HG03521 (cell line): ENCODE results near the gene ENO1.
"Not testable (repeated sequence)": the region's sequence is repeated elsewhere in the genome, so short reads cannot be mapped to it uniquely, and the experiment has no call there.

ENCODE experiments used
- ATAC-seq: cut with Tn5 transposase; IDR thresholded peaks from one replicate; pipeline ENCODE4 v1.9.1; 2021; ENCODE audit warnings: mild to moderate bottlenecking, moderate library complexity; ENCODE audit not compliant: unreplicated experiment

ENO1 gene

GRCh38 chr1:8878448-8878697, at the start of gene ENO1:
Gene ENO1, minus strand, starts transcription at chr1:8878686. Its CDS starts 3,778 bp downstream, at chr1:8874908.
- ATAC-seq = no peak

DNA sequence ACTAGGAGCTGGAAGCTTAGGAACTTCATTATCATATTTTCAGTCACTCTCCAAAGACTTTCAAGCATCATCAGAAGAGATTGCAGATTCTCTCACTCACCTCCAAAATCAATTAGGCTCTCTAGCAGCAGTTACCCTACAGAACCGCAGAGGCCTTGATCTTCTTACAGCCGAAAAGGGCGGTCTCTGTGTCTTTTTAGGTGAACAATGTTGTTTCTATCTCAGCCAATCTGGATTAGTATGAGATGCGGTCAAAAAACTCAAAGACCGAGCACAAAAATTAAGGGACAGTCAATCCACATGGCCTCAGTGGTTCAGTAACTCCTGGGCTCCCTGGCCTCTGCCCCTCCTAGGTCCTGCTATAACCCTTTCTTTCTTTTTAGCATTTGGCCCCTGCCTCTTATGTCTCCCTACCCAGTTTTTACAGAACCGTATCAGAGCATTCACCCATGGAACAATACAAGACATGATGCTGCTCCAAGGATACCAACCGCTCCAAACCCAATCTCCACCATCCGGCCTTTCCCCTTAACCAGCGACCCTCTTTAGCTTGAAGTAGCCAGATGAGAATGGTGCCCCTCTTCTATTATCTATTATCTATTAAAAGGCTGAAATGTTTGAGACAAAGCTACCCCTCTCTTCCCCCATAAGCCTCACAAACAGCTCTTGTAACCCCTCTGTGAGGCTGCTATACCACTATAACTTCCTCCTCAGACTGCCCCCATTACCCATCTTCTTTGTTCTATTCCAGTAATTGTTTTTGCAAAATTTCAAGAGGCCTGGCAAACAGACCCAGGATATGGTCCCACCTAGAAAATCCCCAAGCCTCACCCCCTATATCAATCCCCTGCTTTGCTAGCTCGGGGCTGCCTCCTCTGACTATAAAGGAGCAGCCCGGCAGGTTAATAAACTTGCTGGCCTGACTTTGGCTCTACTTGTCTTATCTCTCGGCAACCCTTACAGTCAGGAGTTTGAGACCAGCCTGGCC, 48.5 kb upstream of the ENO1 start:
- no peak for ATAC-seq

GRCh38 chr1:8925960-8926359, 47.5 kb upstream of the ENO1 start:
- ATAC-seq = no peak

DNA sequence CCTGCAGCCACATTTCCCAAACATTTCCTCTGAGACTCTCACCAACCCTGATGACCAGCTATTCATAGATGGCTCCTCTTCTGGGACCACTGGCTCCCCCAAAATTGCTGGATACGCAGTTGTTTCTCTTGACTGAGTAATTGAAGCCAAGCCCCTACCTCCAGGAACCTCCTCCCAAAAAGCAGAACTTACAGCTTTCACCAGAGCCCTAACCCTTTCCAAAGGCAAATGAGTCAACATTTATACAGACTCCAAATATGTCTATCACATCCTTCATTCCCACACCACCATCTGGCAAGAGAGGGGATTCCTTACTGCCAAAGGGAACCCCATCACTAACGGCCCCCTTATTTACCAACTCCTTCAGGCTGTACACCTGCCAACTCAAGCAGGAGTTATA, 46.9 kb upstream of the ENO1 start:
- ATAC-seq = no peak

DNA sequence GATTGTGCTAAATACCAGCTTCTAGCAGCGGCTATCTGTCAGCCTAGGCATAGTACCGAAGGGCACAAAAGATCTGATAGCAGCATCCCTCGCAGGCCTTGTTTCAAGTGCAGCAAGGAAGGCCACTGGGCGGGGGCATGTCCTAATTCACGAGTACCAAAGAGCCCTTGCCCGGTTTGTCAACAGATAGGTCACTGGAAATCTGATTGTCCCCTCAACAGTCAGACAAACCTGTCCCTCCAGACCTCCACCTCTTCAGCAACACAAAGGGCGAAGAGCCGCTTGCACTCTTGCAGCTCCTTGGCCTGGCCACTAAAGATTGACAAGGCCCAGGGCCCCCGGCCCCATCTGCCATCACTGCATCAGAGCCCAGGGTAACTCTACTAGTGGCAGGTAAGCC, 44.5 kb upstream of the ENO1 start:
- ATAC-seq = no peak

DNA sequence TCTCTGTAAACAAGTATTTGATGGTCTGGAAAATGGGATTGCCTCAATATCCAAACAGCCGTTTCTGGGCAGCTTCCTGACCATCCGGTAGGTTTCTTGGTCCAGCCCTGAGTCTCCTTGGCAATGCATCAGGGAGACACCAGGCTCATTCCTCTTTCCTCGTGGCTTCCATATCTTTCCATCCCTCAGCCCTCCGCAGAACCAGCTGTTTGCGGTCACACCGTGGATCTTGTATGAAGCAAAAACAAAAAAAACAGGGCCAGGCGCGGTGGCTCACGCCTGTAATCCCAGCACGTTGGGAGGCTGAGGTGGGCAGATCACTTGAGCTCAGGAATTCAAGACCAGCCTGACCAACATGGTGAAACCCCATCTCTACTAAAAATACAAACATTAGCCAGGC, 39.0 kb upstream of the ENO1 start:
- not testable (repeated sequence) for ATAC-seq

GRCh38 chr1:8915446-8915845, 37.0 kb upstream of the ENO1 start:
- ATAC-seq = no peak

- ATAC-seq = no peak
These were observed 36.0 kb upstream of the ENO1 start for GRCh38 chr1:8914466-8914865.

DNA sequence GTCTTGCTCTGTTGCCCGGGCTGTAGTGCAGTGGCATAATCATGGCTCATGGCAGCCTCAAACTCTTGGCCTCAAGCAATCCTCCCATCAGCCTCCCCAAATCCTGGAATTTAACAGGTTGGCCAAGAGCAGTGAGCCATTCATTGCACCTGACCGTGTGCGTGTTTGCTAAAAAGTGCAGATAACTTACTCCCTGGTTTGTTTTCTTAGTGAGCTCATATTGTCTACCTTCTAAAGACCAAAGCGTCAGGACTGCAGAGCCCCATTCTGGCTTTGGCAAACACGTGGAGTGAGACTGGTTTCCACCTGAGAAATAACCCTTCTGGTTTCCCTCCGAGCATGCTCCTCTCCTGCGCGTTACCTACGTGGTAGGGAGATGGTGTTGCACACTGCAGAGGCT, 35.0 kb upstream of the ENO1 start:
- no peak for ATAC-seq

- no peak for ATAC-seq
These were observed 33.2 kb upstream of the ENO1 start for GRCh38 chr1:8911416-8912309.

DNA sequence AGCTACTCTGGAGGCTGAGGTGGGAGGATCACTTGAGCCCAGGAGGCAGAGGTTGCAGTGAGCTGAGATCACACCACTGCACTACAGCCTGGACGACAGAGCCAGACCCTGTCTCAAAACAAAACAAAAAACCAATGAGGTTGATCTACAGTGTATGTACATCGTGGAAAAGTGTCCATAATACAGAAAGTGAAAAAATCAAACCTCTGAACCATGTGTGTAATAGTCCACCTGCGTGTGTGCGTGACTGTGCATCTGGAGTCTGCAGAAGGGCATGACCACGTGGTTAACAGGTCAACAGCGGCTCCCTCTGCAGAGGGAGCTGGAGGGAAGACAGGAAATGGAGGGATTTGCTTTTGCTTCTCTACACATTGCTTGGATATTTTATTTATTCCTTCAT, 32.4 kb upstream of the ENO1 start:
- ATAC-seq = no peak

GRCh38 chr1:8910331-8910730, 31.8 kb upstream of the ENO1 start:
- ATAC-seq = no peak

DNA sequence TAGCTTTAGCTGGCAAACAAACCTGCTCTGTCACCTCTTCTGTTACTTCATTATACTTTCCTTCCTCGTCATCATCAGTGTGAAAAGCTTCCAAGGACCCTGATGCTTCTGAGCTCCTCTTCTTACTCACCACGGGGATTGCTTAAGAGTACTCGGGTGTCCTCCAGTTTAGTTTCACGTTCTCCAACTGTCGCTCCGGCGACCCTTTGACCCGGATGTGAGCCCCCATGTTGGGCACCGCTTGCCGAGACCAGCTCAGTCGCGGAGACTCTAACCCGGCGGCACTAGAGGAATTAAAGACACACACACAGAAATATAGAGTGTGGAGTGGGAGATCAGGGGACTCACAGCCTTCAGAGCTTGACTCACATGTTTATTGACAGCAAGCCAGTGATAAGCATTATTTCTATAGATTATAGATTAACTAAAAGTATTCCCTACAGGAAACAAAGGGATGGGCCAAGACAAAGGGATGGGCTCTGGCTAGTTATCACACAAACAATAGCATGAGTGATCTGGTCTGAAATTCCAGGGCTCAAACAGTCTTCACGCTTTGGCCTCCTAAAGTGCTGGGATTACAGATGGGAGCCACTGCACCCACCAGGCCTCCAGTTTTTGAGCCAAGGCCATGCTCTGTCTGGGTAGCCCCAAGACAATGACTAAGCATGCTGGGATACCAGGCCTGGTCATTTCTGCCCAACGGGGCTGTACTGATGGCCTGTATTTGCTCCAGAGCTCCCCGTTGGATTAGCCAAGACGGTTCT, 30.1 kb upstream of the ENO1 start:
- no peak for ATAC-seq

GRCh38 chr1:8905582-8906191, 27.2 kb upstream of the ENO1 start:
- no peak for ATAC-seq

GRCh38 chr1:8903908-8904650, 25.6 kb upstream of the ENO1 start:
- ATAC-seq = no peak

GRCh38 chr1:8903410-8903809, 24.9 kb upstream of the ENO1 start:
- ATAC-seq = no peak

- ATAC-seq = no peak
These were observed 24.3 kb upstream of the ENO1 start for GRCh38 chr1:8902765-8903164.

DNA sequence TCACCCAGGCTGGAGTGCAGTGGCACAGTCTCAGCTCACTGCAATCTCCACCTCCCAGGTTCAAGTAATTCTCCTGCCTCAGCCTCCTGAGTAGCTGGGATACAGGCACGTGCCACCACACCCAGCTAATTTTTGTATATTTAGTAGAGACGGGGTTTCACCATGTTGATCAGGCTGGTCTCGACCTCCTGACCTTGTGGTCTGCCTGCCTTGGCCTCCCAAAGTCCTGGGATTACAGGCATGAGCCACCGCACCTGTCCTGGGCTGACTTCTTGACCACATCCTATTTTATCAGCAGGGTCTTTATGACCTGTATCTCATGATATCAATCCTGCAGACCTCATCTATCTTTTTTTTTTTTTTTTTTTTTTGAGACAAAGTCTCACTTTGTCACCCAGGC, 22.2 kb upstream of the ENO1 start:
- ATAC-seq = not testable (repeated sequence)

GRCh38 chr1:8899046-8899445, 20.6 kb upstream of the ENO1 start:
- no peak for ATAC-seq

GRCh38 chr1:8898418-8898817, 19.9 kb upstream of the ENO1 start:
- ATAC-seq = not testable (repeated sequence)
